Measurements from ENCODE around the gene AK5. TPM values are rescaled to one million over a fixed set of nuclear protein-coding genes. Genes with fewer than 3 reads are reported as not detected.
"Not testable (repeated sequence)": the region's sequence is repeated elsewhere in the genome, so short reads cannot be mapped to it uniquely, and the experiment has no call there.

Gene AK5
- total RNA-seq, 1 donor from 2014 or later: 0.42 TPM

DNA sequence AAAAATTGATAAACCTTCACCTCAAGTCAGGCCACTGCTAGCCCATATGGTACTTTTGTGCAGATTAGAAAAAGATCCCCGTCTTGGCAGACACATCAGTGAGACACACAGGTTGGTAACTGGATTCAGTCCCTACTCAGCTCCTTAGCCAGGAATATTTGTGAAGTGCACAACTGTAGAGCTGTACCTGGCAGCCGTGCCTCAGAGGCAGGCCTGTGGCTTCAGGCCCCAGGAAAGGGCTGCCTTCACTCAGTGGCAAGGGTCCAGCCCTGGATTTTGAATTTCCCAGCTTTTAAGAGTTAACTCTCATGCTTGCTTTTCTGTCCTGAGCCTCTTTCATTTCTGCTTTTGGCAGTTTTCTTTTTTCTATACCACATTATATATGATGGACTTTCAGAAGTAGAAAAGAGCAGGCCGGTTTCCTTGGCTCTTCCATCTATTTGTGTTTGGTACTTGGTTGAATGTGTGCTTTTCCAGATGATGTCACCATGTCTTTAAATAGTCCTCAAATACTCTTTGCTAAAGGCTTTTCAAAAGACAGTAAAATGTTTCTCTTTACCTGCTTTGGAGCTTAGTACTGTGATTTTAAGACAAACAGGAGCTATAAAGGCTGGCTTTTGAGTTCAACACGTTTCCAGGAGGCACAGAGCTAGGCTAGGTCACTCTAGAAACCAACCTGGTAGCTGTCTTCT lies 186.6 kb downstream of the AK5 start:
- intact Hi-C loops (cut with micrococcal nuclease): no loop called here
- DNase-seq: no peak
- ATAC-seq: no peak

DNA sequence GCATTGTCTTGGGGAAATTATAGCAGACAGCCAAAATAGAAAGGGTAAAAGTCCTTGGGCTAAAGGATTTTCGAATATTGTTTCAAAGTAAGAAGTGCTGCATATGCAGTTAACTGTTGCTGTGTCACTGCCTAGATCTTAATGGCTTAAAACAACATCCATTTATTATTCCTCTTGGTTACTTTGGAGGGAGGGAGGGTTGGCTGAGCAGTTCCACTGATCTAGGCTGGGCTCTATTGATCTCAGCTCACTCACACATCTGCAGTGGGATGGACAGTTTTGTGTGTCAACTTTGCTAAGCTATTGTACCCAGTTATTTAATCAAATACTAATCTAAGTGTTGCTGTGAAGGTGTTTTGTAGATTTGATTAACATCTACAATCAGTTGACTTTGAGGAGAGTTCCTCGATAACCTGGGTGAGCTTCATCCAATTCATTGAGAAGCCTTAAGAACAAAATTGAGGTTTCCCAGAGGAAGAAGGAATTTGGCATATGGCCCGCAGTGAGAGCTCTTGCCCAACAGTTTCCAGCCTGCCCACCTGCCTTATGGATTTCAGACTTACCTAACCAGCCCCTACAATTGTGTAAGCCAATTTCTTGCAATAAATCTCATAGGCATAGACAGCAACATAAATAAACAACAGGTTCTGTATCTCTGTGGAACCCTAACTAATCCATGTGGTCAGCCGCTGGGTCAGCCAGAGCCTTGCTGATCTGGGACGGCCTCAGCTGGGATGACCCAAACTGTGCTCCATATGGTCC lies 187.3 kb downstream of the AK5 start:
- DNase-seq (no peak), ATAC-seq (no peak)
- intact Hi-C loops (cut with micrococcal nuclease): no loop called here

DNA sequence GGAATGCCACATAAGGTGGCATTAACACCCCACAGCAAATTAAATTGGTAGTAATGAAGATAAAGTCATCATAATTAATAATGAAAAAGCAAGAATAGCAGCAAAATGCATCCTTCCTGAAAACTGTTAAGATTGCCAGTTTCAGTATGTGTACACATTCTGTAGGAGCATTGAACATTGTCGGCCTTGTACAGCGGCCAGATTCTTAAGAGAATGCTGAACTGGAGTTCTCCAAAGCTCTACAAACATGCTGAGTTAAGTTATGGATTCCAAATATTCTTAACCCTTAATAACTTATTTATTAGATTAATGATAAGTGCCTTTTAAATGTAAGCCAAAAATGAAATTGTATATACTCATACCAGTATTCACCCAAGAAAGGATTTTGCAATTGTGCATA lies 189.9 kb downstream of the AK5 start:
- no peak for ATAC-seq
- intact Hi-C loops (cut with micrococcal nuclease): no loop called here
- DNase-seq: no peak

DNA sequence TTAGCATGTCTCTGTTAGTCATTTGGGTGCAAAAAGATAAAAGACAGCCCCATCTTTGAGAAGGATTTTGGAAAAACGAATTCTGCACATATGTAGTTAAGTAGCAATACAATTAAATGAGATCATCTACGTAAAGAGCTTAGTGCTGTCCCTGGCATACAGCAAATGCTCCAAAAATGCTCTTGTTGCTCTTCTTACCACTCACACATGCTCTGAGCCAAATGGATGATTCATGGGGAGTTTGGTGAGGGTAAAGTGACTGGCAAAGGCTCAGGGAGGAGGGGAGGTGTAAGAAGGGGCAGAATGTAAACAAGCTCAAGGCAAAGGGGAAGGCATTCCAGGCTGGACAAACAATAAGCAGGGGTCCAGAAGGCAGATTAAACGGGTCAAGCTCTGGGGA lies 191.9 kb downstream of the AK5 start:
- DNase-seq: no peak
- intact Hi-C loops (cut with micrococcal nuclease): no loop called here
- no peak for ATAC-seq

DNA sequence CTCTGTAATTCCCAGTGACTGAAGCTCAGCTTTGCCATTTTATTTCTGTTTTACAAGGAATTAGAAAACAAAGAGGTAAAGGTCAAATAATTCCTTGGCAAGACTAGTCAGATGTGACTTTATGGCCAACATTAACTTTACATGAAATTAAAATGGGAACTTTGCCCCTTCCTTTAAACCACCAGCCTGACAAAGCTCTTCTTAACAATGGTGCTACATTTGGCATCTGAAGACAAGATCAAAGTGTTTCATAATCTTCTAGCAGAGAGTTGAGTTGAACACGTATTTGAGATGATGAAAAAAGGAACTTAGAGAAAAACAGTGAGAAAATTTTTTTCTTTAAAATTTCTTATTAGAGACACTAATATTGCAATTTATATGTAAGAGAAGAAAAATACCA lies 193.8 kb downstream of the AK5 start:
- intact Hi-C loops (cut with micrococcal nuclease): no loop called here
- DNase-seq (no peak), ATAC-seq (no peak)

DNA sequence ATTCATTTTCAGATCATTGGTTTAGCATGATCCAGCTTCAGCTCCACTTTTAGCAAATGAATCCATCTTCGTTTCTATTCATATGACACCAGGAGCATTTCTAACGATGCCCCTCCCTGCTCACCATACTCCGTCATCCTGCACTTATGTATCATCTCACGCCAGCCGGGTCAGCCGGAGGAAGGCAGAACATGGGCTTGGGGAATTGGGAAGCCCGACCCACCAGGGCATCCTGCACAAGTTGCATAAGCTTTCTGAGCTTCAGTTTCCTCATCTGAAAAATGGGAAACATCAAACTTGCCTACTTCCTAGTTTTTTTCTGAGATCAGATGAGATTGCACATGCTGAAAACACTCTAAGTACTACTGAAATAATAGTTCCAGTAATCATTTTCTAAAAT lies 194.7 kb downstream of the AK5 start:
- peak; percentile 30 for DNase-seq

DNA sequence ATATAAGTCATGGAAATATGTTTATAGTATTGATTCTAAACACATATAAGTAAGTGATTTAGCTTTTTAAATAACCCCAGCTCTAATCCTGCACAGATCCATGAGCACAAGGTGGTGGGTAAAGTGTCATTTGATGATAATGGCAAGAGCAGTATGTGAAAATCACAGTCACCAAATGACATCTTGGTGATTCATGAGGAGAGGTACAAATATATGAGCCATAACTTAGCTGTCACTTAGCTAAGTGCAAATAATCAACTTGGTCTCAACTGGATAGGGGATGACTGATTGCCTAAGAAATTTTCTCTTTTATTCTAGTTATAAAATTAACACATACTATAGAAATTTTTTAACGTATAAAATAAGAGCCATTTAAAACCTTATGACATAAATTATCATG lies 202.5 kb downstream of the AK5 start:
- no peak for ATAC-seq
- DNase-seq: no peak
- intact Hi-C loops (cut with micrococcal nuclease): no loop called here

More for the DNA sequence above, 194.7 kb downstream of the AK5 start:
- intact Hi-C loops (cut with micrococcal nuclease): no loop called here
- ATAC-seq: no peak

DNA sequence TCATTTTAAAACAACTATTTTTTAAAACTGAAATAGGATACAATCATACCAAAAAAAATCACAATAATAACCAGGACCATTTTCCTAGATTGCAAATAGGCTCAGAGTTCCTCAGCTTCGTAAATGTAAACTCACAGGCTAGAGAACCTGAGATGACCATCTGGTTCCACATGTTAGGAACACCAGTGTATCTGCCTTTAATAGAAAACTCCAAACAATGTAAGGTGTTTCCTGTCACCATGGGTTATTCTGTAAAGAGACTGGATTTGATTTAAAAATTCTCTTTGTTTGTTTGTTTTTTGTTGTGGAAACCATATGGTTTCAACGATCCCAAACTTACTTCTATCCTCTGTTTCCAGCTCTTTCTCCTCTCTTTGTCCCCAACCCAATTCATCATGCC lies 203.1 kb downstream of the AK5 start:
- DNase-seq (no peak), ATAC-seq (no peak)
- intact Hi-C loops (cut with micrococcal nuclease): no loop called here

DNA sequence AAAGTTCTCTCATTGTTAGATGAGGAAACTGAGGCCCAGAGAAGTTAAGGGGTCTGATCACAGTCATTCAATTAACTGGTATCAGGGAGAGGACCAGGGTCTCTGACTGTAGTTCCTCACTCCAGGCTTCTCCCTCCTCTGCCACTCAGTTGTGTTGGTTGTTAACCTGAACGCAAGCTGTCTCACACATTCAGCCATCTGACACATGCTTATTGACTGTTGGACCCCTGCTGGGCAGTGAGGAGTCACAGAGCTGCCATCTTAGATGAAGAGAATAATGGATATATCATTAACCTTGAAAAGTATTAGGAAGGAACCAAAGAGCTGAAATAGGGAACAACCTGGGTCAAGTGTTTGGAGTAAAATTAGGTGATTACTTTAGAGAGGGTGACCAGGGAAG lies 205.8 kb downstream of the AK5 start:
- intact Hi-C loops (cut with micrococcal nuclease): no loop called here
- ATAC-seq (no peak), DNase-seq (no peak)

DNA sequence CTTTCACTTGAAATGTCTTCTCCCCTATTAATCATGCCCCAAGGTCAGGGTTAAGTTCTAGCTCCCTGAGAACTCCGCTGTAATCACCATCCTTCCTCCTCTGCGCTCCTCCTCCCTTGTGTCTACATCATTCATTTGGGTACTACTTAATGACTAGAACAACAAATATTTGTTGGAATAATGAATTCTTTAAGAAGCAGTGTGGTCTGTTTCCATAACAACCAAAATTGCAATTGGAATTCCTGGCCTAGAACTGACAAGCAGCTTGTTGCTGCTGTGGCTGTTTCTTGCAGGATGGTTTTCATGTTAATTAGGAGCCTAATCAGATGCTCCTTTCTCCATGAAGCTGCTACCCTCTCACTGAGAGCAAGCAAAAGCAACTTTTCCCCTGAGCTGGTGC lies 208.1 kb downstream of the AK5 start:
- intact Hi-C loops (cut with micrococcal nuclease): no loop called here
- DNase-seq: no peak
- no peak for ATAC-seq

DNA sequence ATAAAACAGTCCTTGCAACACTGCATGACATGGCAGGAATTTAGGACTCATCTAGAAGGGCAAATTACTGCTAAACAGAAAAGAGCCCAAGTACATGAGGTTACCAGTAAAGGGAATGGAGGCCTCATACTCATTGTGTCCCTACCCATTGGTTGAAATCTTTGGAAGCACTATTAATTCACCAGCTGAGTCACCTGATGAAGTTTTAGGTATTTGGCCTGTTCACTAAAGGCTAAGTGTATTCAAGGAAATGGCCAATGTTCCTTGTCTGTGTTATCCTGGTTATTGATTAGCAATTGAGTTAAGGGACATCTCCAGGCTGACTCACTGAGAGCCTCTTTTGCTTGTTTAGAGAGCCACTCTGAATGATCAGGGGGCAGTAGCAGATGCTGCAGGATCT lies 212.2 kb downstream of the AK5 start:
- ATAC-seq (no peak), DNase-seq (no peak)
- intact Hi-C loops (cut with micrococcal nuclease): no loop called here

DNA sequence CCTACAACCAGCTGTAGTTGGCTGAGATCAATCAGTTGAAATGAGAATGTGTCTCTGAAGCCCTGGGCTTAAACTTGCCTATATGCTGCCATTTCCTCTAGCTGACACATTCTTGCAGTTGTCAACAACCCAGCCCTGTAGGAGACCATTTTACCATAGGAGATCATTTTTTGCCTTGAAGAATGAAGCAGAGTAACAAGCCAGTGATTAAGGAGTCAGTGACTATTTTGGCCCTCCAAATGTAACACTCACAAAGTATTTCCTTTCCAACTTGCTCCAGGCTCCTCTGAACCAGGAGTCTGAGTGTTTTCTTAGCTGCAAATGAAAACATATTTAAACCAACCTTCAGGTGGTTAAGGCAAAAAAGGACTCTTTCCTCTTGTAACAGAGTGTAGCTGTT lies 217.1 kb downstream of the AK5 start:
- intact Hi-C loops (cut with micrococcal nuclease): no loop called here
- peak; percentile 36 for ATAC-seq
- no peak for DNase-seq

DNA sequence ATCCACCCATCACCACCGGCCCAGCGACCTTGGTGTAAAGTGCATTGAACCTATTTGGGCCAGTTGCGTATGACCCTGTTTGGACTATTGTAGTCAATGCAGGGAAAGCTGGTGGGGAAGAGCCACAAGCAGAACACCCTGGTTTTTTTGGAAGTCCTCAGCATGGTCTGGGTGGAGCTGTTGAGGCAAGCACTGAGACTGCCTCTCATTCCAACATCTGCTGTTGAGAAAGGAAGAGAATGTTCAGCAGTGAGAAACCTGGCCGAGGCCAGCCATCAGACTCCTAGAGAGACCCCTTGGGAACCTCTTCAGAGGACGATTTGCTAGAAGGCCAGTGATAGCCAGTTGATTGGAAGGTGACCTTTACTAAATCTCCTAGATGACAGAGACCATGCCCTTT lies 217.6 kb downstream of the AK5 start:
- intact Hi-C loops (cut with micrococcal nuclease): no loop called here
- peak; percentile 66 for ATAC-seq
- DNase-seq: no peak

DNA sequence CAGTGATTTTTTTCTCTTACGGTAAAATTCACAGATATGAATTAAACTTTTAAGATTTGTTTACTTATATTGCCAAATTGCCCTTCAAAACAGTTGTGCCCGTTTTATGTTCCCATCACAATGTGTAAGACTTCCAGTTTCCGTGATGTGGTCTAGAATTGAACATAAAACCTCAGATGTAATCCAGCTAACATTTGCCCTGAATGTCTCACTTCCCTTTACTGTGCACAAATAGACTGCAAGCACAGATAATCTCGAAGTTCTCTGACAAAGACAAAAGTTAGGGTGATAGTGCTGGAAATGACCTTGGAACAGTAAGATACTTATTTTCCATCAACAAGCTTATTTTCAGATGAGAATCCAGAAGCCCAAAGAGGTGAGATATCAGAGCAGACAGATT lies 223.2 kb downstream of the AK5 start:
- intact Hi-C loops (cut with micrococcal nuclease): no loop called here
- ATAC-seq: no peak

DNA sequence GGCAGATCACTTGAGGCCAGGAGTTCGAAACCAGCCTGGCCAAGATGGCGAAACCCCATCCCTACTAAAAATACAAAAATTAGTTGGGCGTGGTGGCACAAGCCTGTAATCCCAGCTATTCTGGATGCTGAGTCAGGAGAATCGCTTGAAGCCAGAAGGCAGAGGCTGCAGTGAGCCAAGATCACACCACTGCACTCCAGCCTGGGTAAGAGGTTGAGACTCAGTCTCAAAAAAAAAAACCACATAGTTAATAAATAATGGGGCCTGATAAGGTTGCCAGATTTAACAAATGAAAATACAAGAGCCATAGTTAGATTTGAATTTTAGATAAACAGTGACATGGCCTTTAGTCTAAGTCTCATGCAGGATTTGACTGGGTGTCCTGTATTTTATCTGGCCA lies 225.0 kb downstream of the AK5 start:
- ATAC-seq (no peak), DNase-seq (no peak)
- intact Hi-C loops (cut with micrococcal nuclease): no loop called here

More for the DNA sequence above, 223.2 kb downstream of the AK5 start:
- no peak for DNase-seq

DNA sequence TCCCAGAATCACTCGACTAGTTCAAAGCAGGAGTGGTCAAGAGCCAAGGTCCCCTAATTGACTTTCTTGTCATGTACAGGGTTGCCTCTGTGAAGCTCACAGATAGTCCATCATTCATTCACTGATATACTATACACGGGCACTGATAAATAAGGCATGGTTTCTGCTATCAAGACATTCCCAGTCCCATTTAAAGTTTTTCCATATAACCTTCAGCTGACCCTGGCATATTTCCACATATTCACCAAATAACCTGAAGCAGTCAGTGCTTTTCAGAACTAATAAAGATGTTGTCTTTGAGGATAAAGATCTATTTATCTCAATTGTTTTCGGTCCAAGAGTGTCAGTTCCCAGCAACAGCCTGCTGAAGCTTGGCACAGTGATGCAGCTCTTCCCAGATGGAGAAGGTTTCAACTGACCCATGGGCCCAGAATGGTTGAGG lies 227.3 kb downstream of the AK5 start:
- no peak for ATAC-seq
- intact Hi-C loops (cut with micrococcal nuclease): no loop called here
- DNase-seq: no peak

DNA sequence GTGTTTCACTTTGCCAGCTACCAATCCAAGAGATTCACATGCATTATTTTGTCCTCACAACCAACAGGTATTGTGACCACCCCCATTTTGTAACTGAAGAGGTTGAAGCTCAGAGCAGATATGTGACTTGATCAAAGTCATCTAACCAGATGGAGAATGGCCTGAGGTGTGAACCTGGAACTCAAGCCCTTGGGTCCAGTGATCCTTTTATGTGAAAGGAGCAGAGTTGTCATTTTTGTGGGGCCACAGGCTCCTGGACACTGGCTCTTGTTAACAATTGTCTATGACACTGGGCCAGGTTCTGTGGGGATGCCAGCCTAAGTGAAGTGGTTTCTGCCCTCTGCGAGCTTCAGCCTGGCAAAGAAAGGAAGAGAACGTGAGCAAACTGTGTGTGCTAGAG lies 228.1 kb downstream of the AK5 start:
- no peak for ATAC-seq
- no peak for DNase-seq
- intact Hi-C loops (cut with micrococcal nuclease): no loop called here

DNA sequence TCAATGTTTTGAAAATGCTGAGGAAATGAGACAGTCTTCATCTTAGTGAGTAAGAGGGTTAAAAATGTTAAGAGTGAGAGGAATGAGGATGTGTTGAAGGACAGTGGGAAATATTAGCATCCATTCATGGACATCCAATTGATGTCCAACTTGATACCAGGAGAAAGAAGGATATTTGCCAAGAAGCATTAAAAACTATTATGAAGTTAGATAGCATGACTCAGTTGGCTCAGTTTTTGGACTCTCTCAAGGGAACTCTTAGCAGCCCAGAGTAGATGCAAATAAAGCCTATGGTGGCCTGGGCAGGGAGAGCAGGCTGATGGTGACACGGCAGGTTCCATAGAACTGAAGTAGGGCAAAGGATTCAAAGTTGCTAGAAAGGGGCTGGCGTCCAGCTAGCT lies 229.6 kb downstream of the AK5 start:
- no peak for DNase-seq
- intact Hi-C loops (cut with micrococcal nuclease): no loop called here
- ATAC-seq: no peak

DNA sequence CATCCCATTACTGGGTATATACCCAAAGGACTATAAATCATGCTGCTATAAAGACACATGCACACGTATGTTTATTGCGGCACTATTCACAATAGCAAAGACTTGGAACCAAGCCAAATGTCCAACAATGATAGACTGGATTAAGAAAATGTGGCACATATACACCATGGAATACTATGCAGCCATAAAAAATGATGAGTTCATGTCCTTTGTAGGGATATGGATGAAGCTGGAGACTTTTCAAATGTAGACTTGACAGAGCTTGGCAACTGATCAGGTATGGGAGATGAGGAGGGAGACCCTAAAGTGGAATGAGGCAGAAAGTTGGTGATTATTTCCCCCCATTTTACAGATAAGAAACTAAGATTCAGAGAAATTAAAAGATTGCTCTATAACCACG lies 230.8 kb downstream of the AK5 start:
- DNase-seq; ATAC-seq; intact Hi-C loops (cut with micrococcal nuclease): not testable (repeated sequence)

DNA sequence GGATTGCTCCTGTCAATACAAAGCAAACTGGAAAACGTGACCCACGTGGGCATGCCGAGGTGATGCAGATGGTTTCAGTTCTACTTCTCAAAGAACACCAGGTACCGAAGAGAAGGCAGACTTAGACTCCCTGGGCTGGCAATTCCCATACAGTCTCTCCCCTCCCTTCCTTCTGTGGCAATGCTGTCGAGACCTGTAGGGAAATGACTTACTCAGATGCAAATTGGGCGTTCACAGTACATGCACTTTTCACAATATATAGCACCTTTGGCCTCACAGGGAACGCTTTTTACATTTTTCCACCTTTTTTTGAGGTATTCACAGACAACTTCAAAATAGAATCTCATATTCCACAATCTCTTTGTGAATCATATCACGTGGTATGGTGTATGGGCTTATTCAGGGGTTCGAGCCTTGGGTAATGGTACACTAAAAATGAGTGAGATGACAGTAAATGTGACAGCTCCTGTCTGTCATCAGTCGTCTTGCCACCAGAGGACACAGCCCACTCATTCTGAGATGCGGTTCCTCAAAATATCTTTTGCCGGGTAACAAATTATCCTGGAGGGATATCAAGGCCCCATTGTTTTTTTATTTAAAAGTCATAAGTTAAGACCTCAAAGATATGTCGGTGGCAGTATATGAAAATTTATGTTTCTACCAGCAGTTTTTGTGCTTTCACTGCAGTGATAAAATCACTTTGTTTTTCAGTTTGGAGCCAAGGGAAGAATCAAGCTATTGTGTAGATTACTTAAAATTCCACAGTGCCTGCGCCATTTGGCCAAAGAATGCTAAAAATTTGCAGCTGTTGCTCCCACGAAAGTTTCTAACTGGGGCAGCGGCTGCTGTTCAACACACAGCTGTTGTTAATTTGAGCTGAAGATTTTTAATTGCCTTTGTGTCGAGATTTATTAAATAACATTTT lies 232.3 kb downstream of the AK5 start:
- DNase-seq (no peak), ATAC-seq (peak; percentile 70)
- intact Hi-C loops (cut with micrococcal nuclease): no loop called here
